Activated T-helper 1 cell treated with anti-CD3 and anti-CD28 coated beads, Interleukin-12 subunit alpha, Interleukin-12 subunit beta, Interleukin-2, Interleukin-4 antibody, amounts not matched to agents 30 ng/mL and 10 ng/mL and 1 ng/mL, durations not matched to agents 14 hours and 24 hours and 36 hours (primary cell): ENCODE measurements around the gene DEDD. TPM values are rescaled to one million over a fixed set of nuclear protein-coding genes. Genes with fewer than 3 reads are reported as not detected.
"Not testable (repeated sequence)": the region's sequence is repeated elsewhere in the genome, so short reads cannot be mapped to it uniquely, and the experiment has no call there.

Source experiments
- DNase-seq: peaks from one replicate; pipeline ENCODE4 v3.0.0; 2021; ENCODE audit warnings: low spot score
- H3K27ac Mint-ChIP-seq: one replicate; pipeline ENCODE4 v1.8.0; 2021; ENCODE audit warnings: mild to moderate bottlenecking, mixed read lengths
- H3K27me3 Mint-ChIP-seq: one replicate; pipeline ENCODE4 v1.8.0; 2022; ENCODE audit warnings: mild to moderate bottlenecking, moderate library complexity, mixed read lengths; ENCODE audit not compliant: insufficient read depth
- H3K36me3 Mint-ChIP-seq: one replicate; pipeline ENCODE4 v1.8.0; 2021; ENCODE audit warnings: low read depth, mixed read lengths
- H3K4me1 Mint-ChIP-seq: one replicate; pipeline ENCODE4 v1.8.0; 2021; ENCODE audit warnings: low read depth, mixed read lengths
- H3K4me3 Mint-ChIP-seq: one replicate; pipeline ENCODE4 v1.8.0; 2021; ENCODE audit warnings: mild to moderate bottlenecking, moderate library complexity, mixed read lengths
- H3K9me3 Mint-ChIP-seq: one replicate; pipeline ENCODE4 v1.8.0; 2021; ENCODE audit warnings: mixed read lengths
- intact Hi-C: fragments of 100-400 bp; cut with micrococcal nuclease; formaldehyde crosslinking; loops from one replicate; pipeline ENCODE4 v1.15.1; 2024
- total RNA-seq: library from RNA; stranded (reverse); gene quantifications from 2 replicates; pipeline ENCODE4 v1.2.3, GENCODE V29; 2022

DEDD gene
- total RNA-seq, 1 donor from 2014 or later, result 44.5 TPM

GRCh38 chr1:161133220-161133740 lies 813 bp upstream of the DEDD start:
- Mint-ChIP-seq H3K36me3 (peaks cover 24% of the 10 kb centered on the region), H3K27ac (no peak overlapping the region), H3K4me3 (no peak overlapping the region), H3K27me3 (no peaks in the 10 kb centered on the region), H3K9me3 (no peaks in the 10 kb centered on the region), H3K4me1 (peaks cover 42% of the 10 kb centered on the region)
- intact Hi-C loops, result loop anchor here (2.0 to 10.0 kb wide), 2 partner anchors 36 to 868 kb away; partner anchors contain the start of gene DCAF8
- no peak for DNase-seq

- Mint-ChIP-seq H3K9me3 (no peaks in the 10 kb centered on the region), H3K4me1 (peaks cover 55% of the 10 kb centered on the region), H3K4me3 (no peak overlapping the region)
Measured at GRCh38 chr1:161131523-161132409, 701 bp downstream of the DEDD start.

GRCh38 chr1:161130266-161130665 lies 2.2 kb downstream of the DEDD start:
- Mint-ChIP-seq H3K9me3 (no peaks in the 10 kb centered on the region), H3K27ac (peak overlapping the region; percentile 2), H3K36me3 (peaks cover 41% of the 10 kb centered on the region), H3K27me3 (no peaks in the 10 kb centered on the region), H3K4me3 (no peak overlapping the region), H3K4me1 (peaks cover 57% of the 10 kb centered on the region)
- no peak for DNase-seq
- intact Hi-C loops, result loop anchor here (10.0 kb wide), 1 partner anchor 865 kb away; the partner anchor contains the start of gene DCAF8

More at GRCh38 chr1:161131523-161132409, 701 bp downstream of the DEDD start:
- H3K27ac Mint-ChIP-seq, result peak overlapping the region; percentile 90
- H3K27me3 Mint-ChIP-seq, result no peaks in the 10 kb centered on the region
- peaks cover 38% of the 10 kb centered on the region for H3K36me3 Mint-ChIP-seq
- DNase-seq, result no peak
- intact Hi-C loops, result loop anchor here (1.0 to 10.0 kb wide), 9 partner anchors 12 to 867 kb away; partner anchors contain the start of genes B4GALT3, DCAF8, PPOX and UFC1

GRCh38 chr1:161128591-161129420 lies 3.7 kb downstream of the DEDD start:
- no peaks in the 10 kb centered on the region for H3K9me3 Mint-ChIP-seq
- peaks cover 44% of the 10 kb centered on the region for H3K36me3 Mint-ChIP-seq
- intact Hi-C loops, result no loop called here
- no peak overlapping the region for H3K27ac Mint-ChIP-seq
- no peaks in the 10 kb centered on the region for H3K27me3 Mint-ChIP-seq
- H3K4me1 Mint-ChIP-seq, result peaks cover 53% of the 10 kb centered on the region
- DNase-seq, result no peak
- H3K4me3 Mint-ChIP-seq, result no peak overlapping the region

- peaks cover 51% of the 10 kb centered on the region for H3K36me3 Mint-ChIP-seq
- intact Hi-C loops, result no loop called here
- H3K27ac Mint-ChIP-seq, result no peak overlapping the region
- no peak for DNase-seq
- no peak overlapping the region for H3K4me3 Mint-ChIP-seq
- no peaks in the 10 kb centered on the region for H3K27me3 Mint-ChIP-seq
- no peaks in the 10 kb centered on the region for H3K9me3 Mint-ChIP-seq
- H3K4me1 Mint-ChIP-seq, result peaks cover 53% of the 10 kb centered on the region
Measured at GRCh38 chr1:161127649-161128048, 4.8 kb downstream of the DEDD start.

- H3K4me1 Mint-ChIP-seq, result peaks cover 50% of the 10 kb centered on the region
- peak overlapping the region; percentile 11 for H3K27ac Mint-ChIP-seq
Measured at GRCh38 chr1:161122967-161123366, 9.5 kb downstream of the DEDD start.

GRCh38 chr1:161121834-161122233 lies 10.6 kb downstream of the DEDD start:
- Mint-ChIP-seq H3K4me1 (peaks cover 43% of the 10 kb centered on the region), H3K27me3 (no peaks in the 10 kb centered on the region), H3K27ac (no peak overlapping the region), H3K9me3 (no peaks in the 10 kb centered on the region), H3K4me3 (no peak overlapping the region), H3K36me3 (peaks cover 50% of the 10 kb centered on the region)
- intact Hi-C loops, result no loop called here
- no peak for DNase-seq

More at GRCh38 chr1:161122967-161123366, 9.5 kb downstream of the DEDD start:
- H3K9me3 Mint-ChIP-seq, result no peaks in the 10 kb centered on the region
- peaks cover 55% of the 10 kb centered on the region for H3K36me3 Mint-ChIP-seq
- intact Hi-C loops, result no loop called here
- H3K27me3 Mint-ChIP-seq, result no peaks in the 10 kb centered on the region
- no peak for DNase-seq
- no peak overlapping the region for H3K4me3 Mint-ChIP-seq

GRCh38 chr1:161121042-161121650 lies 11.3 kb downstream of the DEDD start:
- Mint-ChIP-seq H3K27ac (peak overlapping the region; percentile 63), H3K9me3 (no peaks in the 10 kb centered on the region), H3K27me3 (no peaks in the 10 kb centered on the region), H3K4me3 (no peak overlapping the region), H3K36me3 (peaks cover 50% of the 10 kb centered on the region), H3K4me1 (peaks cover 46% of the 10 kb centered on the region)
- no peak for DNase-seq
- intact Hi-C loops, result no loop called here

GRCh38 chr1:161119092-161119903 lies 13.2 kb downstream of the DEDD start:
- Mint-ChIP-seq H3K4me1 (peaks cover 62% of the 10 kb centered on the region), H3K27ac (peak overlapping the region; percentile 96), H3K9me3 (no peaks in the 10 kb centered on the region), H3K36me3 (peaks cover 51% of the 10 kb centered on the region), H3K27me3 (no peaks in the 10 kb centered on the region), H3K4me3 (peak overlapping the region; percentile 97)
- intact Hi-C loops, result loop anchor here (1.0 to 5.0 kb wide), 8 partner anchors 13 to 278 kb away; partner anchors contain the start of genes DEDD, KLHDC9, NDUFS2 and TSTD1
- DNase-seq, result peak; percentile 47

- peak within 1 kb of the TSS; percentile 96 for H3K27ac Mint-ChIP-seq
- H3K4me3 Mint-ChIP-seq, result peak within 1 kb of the TSS; percentile 97
- peak; percentile 84 for DNase-seq
- intact Hi-C loops, result loop anchor here (1.0 to 5.0 kb wide), 6 partner anchors 48 to 279 kb away; partner anchors contain the start of genes NDUFS2 and TSTD1
- H3K9me3 Mint-ChIP-seq, result no peaks in the 10 kb centered on the region
- peaks cover 56% of the 10 kb centered on the region for H3K36me3 Mint-ChIP-seq
- H3K27me3 Mint-ChIP-seq, result no peaks in the 10 kb centered on the region
- peaks cover 75% of the 10 kb centered on the region for H3K4me1 Mint-ChIP-seq
Measured at GRCh38 chr1:161117759-161118581, 14.5 kb downstream of the DEDD start, which contains the start of the genes NIT1 and PFDN2. Gene NIT1 (plus strand): TSS chr1:161118105. CDS start chr1:161118177, 72 bp downstream. Gene PFDN2 (minus strand): TSS chr1:161118037. CDS start chr1:161118026, 11 bp downstream.

GRCh38 chr1:161115961-161116360 lies 16.5 kb downstream of the DEDD start:
- intact Hi-C loops, result loop anchor here (5.0 kb wide), 2 partner anchors 119 to 281 kb away; no protein-coding TSS in a partner anchor
- H3K4me3 Mint-ChIP-seq, result peak overlapping the region; percentile 97
- H3K4me1 Mint-ChIP-seq, result peaks cover 81% of the 10 kb centered on the region
- peak overlapping the region; percentile 83 for H3K27ac Mint-ChIP-seq
- not testable (repeated sequence) for H3K27me3 Mint-ChIP-seq, DNase-seq, H3K9me3 Mint-ChIP-seq
- H3K36me3 Mint-ChIP-seq, result peaks cover 41% of the 10 kb centered on the region
